ENCODE results near the gene C1QL4. TPM values are rescaled to one million over a fixed set of nuclear protein-coding genes. Genes with fewer than 3 reads are reported as not detected.

Gene C1QL4
- total RNA-seq, 2 donors from 2014 or later, result 1.3 TPM; not detected in 1

DNA sequence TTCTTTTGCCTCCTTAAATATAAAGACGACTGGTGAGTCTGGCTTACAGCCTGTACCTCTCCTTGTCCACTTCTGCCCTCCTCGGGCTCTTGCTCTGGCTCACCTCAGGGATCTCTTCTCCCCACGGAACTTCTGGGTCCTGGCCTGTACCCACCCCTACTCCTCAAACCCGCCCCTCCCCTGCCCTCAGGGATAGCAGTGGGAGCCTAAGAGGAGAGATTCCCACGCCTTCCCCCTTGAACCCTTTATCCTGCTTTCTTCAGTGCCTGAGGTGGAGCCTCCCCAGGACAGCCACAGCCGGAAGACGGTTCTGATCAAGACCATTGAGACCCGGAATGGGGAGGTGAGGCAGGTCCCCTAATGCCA is 39.3 kb downstream of the C1QL4 start:
- WGBS, result 26% methylated on average over 8 of the region's 8 CpGs
- H3K27me3 ChIP-seq (replicated peaks; ENCODE audit: insufficient read depth), result peaks cover 21% of the 10 kb centered on the region
- no peak overlapping the region for H3K4me3 ChIP-seq
- DNase-seq (ENCODE audit: low spot score), result no peak
- no peaks in the 10 kb centered on the region for H3K9me3 ChIP-seq
- H3K27ac ChIP-seq, result no peak overlapping the region
- TF ChIP-seq, protein P1, sequence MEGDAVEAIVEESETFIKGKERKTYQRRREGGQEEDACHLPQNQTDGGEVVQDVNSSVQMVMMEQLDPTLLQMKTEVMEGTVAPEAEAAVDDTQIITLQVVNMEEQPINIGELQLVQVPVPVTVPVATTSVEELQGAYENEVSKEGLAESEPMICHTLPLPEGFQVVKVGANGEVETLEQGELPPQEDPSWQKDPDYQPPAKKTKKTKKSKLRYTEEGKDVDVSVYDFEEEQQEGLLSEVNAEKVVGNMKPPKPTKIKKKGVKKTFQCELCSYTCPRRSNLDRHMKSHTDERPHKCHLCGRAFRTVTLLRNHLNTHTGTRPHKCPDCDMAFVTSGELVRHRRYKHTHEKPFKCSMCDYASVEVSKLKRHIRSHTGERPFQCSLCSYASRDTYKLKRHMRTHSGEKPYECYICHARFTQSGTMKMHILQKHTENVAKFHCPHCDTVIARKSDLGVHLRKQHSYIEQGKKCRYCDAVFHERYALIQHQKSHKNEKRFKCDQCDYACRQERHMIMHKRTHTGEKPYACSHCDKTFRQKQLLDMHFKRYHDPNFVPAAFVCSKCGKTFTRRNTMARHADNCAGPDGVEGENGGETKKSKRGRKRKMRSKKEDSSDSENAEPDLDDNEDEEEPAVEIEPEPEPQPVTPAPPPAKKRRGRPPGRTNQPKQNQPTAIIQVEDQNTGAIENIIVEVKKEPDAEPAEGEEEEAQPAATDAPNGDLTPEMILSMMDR (IDR thresholded peaks at IDR 0.05), result no peak
- TF ChIP-seq POLR2AphosphoS5 (IDR thresholded peaks at IDR 0.05), result no peak
- TF ChIP-seq POLR2A (IDR thresholded peaks at IDR 0.05), result no peak
- intact Hi-C loops (cut with DNase I), result loop anchor here (5.0 kb wide), 1 partner anchor 35 kb away; no protein-coding TSS in a partner anchor
- no peaks in the 10 kb centered on the region for H3K36me3 ChIP-seq
- no peaks in the 10 kb centered on the region for H3K4me1 ChIP-seq (replicated peaks)

DNA sequence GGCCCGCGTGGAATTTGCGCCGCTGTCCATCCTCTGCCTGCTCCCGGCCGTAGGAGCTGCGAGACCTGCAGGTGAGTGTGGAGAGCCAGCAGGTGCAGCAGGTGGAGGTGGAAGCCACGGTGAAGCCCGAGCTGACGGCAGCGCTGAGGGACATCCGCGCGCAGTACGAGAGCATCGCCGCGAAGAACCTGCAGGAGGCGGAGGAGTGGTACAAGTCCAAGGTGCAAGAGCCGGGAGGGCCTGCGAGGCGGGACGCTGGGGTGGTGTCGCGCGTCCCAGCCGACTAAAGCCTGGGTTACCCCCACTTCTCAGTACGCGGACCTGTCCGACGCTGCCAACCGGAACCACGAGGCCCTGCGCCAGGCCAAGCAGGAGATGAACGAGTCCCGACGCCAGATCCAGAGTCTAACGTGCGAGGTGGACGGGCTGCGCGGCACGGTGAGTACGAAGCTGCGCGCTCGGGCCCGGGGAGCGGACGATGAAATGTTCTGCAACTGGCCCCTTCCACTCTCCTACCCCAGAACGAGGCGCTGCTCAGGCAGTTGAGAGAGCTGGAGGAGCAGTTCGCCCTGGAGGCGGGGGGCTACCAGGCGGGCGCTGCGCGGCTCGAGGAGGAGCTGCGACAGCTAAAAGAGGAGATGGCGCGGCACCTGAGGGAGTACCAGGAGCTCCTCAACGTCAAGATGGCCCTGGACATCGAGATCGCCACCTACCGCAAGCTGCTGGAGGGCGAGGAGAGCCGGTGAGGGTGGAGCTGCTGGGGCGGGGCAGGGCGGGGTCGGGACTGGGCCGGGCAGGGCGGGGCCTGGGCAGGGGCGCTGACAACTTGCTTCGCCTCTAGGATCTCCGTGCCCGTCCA is 39.9 kb downstream of the C1QL4 start:
- intact Hi-C loops (cut with DNase I), result loop anchor here (5.0 kb wide), 1 partner anchor 35 kb away; no protein-coding TSS in a partner anchor
- DNase-seq (ENCODE audit: low spot score), result no peak

DNA sequence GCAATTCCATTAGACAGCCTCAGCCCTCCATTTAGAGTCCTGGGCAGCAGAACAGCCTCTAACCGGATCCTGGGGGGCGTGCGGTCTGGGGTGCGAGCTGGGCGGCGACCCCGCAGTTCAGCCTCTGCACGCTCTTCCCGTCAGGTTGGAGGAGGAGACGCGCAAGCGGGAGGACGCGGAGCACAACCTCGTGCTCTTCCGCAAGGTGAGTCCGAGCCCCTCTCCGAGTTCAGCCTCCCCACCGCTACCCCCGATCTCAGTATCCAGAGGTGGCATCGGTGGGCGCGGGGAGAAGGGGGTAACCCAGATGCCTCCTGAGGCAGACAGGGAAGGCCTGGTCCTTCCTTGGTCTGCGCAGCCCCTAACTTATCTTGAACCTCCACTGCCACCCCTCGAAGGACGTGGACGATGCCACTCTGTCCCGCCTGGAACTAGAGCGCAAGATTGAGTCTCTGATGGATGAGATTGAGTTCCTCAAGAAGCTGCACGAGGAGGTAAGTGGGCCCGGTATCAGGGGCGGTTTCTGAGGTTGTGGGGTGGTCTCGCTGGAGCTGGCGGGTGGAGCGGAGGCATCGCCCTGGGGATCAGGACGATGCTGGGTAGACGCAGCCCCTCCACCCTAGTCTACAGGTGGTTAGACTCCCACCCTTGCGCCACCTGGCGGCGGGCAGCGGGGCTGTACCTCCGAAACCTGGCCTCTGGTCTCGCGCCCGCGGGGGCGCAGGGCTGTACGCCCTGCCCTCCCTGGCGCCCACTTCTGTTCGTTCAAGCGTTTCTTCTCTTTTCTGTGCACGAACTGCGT is 40.8 kb downstream of the C1QL4 start:
- H3K36me3 ChIP-seq, result no peaks in the 10 kb centered on the region
- intact Hi-C loops (cut with DNase I), result loop anchor here (5.0 kb wide), 1 partner anchor 36 kb away; no protein-coding TSS in a partner anchor
- no peaks in the 10 kb centered on the region for H3K4me1 ChIP-seq (replicated peaks)
- no peak overlapping the region for H3K4me3 ChIP-seq
- WGBS, result 24% methylated on average over 30 of the region's 54 CpGs
- H3K27me3 ChIP-seq (replicated peaks; ENCODE audit: insufficient read depth), result peaks cover 21% of the 10 kb centered on the region
- no peaks in the 10 kb centered on the region for H3K9me3 ChIP-seq
- TF ChIP-seq, protein P1 (IDR thresholded peaks at IDR 0.05), result peak; percentile 34 to 51 (median 44)
- no peak for TF ChIP-seq POLR2AphosphoS5 (IDR thresholded peaks at IDR 0.05)
- H3K27ac ChIP-seq, result no peak overlapping the region
- DNase-seq (ENCODE audit: low spot score), result no peak

More for the DNA sequence above, 39.9 kb downstream of the C1QL4 start:
- H3K4me3 ChIP-seq, result no peak overlapping the region
- no peak for TF ChIP-seq POLR2A (IDR thresholded peaks at IDR 0.05)
- no peak for TF ChIP-seq POLR2AphosphoS5 (IDR thresholded peaks at IDR 0.05)
- TF ChIP-seq, protein P1 (IDR thresholded peaks at IDR 0.05), result peak in 1 of 4 experiments; percentile 2
- WGBS, result 3% methylated on average over 62 of the region's 77 CpGs
- no peaks in the 10 kb centered on the region for H3K36me3 ChIP-seq
- no peaks in the 10 kb centered on the region for H3K9me3 ChIP-seq
- no peak overlapping the region for H3K27ac ChIP-seq
- peaks cover 21% of the 10 kb centered on the region for H3K27me3 ChIP-seq (replicated peaks; ENCODE audit: insufficient read depth)
- H3K4me1 ChIP-seq (replicated peaks), result no peaks in the 10 kb centered on the region

DNA sequence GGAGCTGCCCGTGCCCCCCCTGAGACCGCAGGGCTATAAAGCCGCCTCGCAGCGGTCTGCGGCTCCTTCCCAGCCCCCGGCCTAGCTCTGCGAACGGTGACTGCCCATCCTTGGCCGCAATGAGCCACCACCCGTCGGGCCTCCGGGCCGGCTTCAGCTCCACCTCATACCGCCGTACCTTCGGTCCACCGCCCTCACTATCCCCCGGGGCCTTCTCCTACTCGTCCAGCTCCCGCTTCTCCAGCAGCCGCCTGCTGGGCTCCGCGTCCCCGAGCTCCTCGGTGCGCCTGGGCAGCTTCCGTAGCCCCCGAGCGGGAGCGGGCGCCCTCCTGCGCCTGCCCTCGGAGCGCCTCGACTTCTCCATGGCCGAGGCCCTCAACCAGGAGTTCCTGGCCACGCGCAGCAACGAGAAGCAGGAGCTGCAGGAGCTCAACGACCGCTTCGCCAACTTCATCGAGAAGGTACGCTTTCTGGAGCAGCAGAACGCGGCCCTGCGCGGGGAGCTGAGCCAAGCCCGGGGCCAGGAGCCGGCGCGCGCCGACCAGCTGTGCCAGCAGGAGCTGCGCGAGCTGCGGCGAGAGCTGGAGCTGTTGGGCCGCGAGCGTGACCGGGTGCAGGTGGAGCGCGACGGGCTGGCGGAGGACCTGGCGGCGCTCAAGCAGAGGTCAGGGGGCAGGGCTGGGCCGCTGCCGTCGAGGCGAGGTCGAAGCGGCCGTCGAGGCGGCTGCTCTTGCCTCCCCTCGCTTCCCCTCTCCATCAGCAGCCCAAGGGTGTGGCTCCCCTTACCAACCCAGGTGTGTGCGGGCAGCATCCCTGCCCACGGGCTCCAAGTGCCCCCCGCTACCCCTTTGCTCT is 41.7 kb downstream of the C1QL4 start, which contains the start of gene PRPH:
PRPH (plus strand) TSS at position 66 of the 855 bp plus-strand sequence; CDS start at position 120, 54 bp downstream.
- Histone ChIP-seq H3K27ac (no peak within 1 kb of the TSS), H3K9me3 (no peaks in the 10 kb centered on the region), H3K27me3 (replicated peaks; ENCODE audit: insufficient read depth) (peaks cover 21% of the 10 kb centered on the region), H3K4me1 (replicated peaks) (no peaks in the 10 kb centered on the region), H3K36me3 (no peaks in the 10 kb centered on the region), H3K4me3 (no peak within 1 kb of the TSS)
- intact Hi-C loops (cut with DNase I), result loop anchor here (5.0 kb wide), 1 partner anchor 37 kb away; no protein-coding TSS in a partner anchor
- TF ChIP-seq POLR2A (IDR thresholded peaks at IDR 0.05), result no peak
- TF ChIP-seq, protein P1 (IDR thresholded peaks at IDR 0.05), result no peak
- TF ChIP-seq POLR2AphosphoS5 (IDR thresholded peaks at IDR 0.05), result no peak
- DNase-seq (ENCODE audit: low spot score), result no peak
- 20% methylated on average over 74 of the region's 82 CpGs for WGBS
